ENCODE results near the gene PRAMEF12.

DNA sequence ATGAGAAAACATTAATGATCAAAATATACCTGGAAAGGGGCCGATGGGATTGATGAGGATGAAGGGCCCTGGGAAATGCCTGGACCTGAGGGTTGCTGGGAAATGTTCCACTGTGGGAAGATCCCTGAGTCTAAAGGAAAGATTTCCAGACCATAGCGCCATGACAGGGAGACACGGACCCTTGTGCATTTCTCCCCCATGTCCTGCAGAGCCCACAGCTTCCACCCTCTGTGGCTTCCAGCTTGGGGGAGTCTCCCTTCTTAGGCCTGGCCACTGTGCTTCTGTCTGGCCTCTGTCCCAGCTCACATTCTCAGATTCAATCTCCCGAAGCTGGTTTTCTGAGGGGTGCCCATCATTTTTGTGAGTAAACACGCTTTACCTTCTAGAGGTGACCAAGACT, 1.0 kb upstream of the PRAMEF12 start:
- TF ChIP-seq, protein P1, sequence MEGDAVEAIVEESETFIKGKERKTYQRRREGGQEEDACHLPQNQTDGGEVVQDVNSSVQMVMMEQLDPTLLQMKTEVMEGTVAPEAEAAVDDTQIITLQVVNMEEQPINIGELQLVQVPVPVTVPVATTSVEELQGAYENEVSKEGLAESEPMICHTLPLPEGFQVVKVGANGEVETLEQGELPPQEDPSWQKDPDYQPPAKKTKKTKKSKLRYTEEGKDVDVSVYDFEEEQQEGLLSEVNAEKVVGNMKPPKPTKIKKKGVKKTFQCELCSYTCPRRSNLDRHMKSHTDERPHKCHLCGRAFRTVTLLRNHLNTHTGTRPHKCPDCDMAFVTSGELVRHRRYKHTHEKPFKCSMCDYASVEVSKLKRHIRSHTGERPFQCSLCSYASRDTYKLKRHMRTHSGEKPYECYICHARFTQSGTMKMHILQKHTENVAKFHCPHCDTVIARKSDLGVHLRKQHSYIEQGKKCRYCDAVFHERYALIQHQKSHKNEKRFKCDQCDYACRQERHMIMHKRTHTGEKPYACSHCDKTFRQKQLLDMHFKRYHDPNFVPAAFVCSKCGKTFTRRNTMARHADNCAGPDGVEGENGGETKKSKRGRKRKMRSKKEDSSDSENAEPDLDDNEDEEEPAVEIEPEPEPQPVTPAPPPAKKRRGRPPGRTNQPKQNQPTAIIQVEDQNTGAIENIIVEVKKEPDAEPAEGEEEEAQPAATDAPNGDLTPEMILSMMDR (IDR thresholded peaks at IDR 0.05) = no peak
- no peak for TF ChIP-seq EP300 (IDR thresholded peaks at IDR 0.05)
- no peak for TF ChIP-seq POLR2A (IDR thresholded peaks at IDR 0.05; ENCODE audit: low read depth)
- TF ChIP-seq POLR2AphosphoS5 (IDR thresholded peaks at IDR 0.05) = no peak
